ENCODE measurements around the gene THAP4. TPM values are rescaled to one million over a fixed set of nuclear protein-coding genes. Genes with fewer than 3 reads are reported as not detected.

THAP4 gene
- total and polyA plus RNA-seq, 2 of the 13 experiments (the other 11 are each of a cell fraction or from before 2014, with no cell fraction given) = 59.7 to 75.7 TPM

DNA sequence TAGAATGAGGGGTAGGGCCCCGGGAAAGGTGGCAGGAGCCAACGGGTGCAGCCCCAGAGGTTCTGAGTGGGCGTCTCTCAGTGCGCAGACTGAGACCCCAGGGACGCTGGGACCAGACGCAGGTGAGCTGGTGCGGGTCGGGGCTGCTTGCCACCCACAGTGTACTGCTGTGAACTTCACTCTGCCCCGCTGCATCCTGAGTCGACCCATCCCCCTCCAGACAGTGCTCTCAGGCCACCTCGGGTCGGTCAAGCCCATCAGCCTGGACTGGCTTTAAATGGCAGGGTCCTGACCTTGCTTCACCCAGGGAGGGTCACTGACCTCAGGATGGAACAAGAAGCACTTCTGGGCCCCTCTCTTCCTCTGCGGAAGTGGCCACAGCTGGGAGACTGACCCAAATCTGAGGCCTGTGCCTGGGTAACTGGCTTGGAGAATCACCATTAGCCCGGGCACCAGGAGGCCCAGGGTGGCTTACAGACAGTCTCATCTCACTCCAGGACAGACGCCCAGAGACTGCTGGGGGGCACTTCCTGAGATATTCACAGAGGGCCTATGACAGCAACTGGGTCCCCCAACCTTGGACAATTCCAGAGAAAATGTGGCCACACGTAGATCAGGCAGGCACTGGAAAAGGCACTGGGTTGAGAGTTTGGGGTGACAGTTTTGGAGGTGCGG, 102.1 kb downstream of the THAP4 start (continued):
- TF ChIP-seq, protein P1, sequence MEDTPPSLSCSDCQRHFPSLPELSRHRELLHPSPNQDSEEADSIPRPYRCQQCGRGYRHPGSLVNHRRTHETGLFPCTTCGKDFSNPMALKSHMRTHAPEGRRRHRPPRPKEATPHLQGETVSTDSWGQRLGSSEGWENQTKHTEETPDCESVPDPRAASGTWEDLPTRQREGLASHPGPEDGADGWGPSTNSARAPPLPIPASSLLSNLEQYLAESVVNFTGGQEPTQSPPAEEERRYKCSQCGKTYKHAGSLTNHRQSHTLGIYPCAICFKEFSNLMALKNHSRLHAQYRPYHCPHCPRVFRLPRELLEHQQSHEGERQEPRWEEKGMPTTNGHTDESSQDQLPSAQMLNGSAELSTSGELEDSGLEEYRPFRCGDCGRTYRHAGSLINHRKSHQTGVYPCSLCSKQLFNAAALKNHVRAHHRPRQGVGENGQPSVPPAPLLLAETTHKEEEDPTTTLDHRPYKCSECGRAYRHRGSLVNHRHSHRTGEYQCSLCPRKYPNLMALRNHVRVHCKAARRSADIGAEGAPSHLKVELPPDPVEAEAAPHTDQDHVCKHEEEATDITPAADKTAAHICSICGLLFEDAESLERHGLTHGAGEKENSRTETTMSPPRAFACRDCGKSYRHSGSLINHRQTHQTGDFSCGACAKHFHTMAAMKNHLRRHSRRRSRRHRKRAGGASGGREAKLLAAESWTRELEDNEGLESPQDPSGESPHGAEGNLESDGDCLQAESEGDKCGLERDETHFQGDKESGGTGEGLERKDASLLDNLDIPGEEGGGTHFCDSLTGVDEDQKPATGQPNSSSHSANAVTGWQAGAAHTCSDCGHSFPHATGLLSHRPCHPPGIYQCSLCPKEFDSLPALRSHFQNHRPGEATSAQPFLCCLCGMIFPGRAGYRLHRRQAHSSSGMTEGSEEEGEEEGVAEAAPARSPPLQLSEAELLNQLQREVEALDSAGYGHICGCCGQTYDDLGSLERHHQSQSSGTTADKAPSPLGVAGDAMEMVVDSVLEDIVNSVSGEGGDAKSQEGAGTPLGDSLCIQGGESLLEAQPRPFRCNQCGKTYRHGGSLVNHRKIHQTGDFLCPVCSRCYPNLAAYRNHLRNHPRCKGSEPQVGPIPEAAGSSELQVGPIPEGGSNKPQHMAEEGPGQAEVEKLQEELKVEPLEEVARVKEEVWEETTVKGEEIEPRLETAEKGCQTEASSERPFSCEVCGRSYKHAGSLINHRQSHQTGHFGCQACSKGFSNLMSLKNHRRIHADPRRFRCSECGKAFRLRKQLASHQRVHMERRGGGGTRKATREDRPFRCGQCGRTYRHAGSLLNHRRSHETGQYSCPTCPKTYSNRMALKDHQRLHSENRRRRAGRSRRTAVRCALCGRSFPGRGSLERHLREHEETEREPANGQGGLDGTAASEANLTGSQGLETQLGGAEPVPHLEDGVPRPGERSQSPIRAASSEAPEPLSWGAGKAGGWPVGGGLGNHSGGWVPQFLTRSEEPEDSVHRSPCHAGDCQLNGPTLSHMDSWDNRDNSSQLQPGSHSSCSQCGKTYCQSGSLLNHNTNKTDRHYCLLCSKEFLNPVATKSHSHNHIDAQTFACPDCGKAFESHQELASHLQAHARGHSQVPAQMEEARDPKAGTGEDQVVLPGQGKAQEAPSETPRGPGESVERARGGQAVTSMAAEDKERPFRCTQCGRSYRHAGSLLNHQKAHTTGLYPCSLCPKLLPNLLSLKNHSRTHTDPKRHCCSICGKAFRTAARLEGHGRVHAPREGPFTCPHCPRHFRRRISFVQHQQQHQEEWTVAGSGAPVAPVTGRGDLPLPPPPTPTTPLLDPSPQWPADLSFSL (CRISPR knock-in tag; IDR thresholded peaks at IDR 0.05) = no peak
- peak; percentile 48 for TF ChIP-seq ZNF883 (CRISPR knock-in tag; IDR thresholded peaks at IDR 0.05; ENCODE audit: not compliant biosample characterization)
- no peak for TF ChIP-seq KDM3A (CRISPR knock-in tag; IDR thresholded peaks at IDR 0.05; ENCODE audit: low read depth)
- no peak for TF ChIP-seq ZKSCAN8 (CRISPR knock-in tag; IDR thresholded peaks at IDR 0.05; ENCODE audit: borderline replicate concordance)
- TF ChIP-seq GATAD2A (CRISPR knock-in tag; IDR thresholded peaks at IDR 0.05) = peak; percentile 57; the same call in 1 of the 2 replicates
- peak; percentile 56; the same call in 1 of the 2 replicates for TF ChIP-seq ETV5 (CRISPR knock-in tag; IDR thresholded peaks at IDR 0.05; ENCODE audit: borderline replicate concordance)
- TF ChIP-seq ZNF75D (CRISPR knock-in tag; IDR thresholded peaks at IDR 0.05; ENCODE audit: borderline replicate concordance) = no peak
- TF ChIP-seq ZNF724P (CRISPR knock-in tag; IDR thresholded peaks at IDR 0.05; ENCODE audit: borderline replicate concordance) = no peak
- no peak for TF ChIP-seq GABPA (IDR thresholded peaks at IDR 0.05; ENCODE audit: low read depth, low read length)
- TF ChIP-seq GABPA (CRISPR knock-in tag; IDR thresholded peaks at IDR 0.05; ENCODE audit: low read depth) = peak; percentile 31; the same call in 1 of the 2 replicates
- TF ChIP-seq, protein P2, sequence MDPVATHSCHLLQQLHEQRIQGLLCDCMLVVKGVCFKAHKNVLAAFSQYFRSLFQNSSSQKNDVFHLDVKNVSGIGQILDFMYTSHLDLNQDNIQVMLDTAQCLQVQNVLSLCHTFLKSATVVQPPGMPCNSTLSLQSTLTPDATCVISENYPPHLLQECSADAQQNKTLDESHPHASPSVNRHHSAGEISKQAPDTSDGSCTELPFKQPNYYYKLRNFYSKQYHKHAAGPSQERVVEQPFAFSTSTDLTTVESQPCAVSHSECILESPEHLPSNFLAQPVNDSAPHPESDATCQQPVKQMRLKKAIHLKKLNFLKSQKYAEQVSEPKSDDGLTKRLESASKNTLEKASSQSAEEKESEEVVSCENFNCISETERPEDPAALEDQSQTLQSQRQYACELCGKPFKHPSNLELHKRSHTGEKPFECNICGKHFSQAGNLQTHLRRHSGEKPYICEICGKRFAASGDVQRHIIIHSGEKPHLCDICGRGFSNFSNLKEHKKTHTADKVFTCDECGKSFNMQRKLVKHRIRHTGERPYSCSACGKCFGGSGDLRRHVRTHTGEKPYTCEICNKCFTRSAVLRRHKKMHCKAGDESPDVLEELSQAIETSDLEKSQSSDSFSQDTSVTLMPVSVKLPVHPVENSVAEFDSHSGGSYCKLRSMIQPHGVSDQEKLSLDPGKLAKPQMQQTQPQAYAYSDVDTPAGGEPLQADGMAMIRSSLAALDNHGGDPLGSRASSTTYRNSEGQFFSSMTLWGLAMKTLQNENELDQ (CRISPR knock-in tag; IDR thresholded peaks at IDR 0.05; ENCODE audit: borderline replicate concordance) = 0 out of 2 replicates have a peak, but pooled peaks have one; percentile 13
- TF ChIP-seq, protein P3, sequence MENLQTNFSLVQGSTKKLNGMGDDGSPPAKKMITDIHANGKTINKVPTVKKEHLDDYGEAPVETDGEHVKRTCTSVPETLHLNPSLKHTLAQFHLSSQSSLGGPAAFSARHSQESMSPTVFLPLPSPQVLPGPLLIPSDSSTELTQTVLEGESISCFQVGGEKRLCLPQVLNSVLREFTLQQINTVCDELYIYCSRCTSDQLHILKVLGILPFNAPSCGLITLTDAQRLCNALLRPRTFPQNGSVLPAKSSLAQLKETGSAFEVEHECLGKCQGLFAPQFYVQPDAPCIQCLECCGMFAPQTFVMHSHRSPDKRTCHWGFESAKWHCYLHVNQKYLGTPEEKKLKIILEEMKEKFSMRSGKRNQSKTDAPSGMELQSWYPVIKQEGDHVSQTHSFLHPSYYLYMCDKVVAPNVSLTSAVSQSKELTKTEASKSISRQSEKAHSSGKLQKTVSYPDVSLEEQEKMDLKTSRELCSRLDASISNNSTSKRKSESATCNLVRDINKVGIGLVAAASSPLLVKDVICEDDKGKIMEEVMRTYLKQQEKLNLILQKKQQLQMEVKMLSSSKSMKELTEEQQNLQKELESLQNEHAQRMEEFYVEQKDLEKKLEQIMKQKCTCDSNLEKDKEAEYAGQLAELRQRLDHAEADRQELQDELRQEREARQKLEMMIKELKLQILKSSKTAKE (CRISPR knock-in tag; IDR thresholded peaks at IDR 0.05; ENCODE audit: borderline replicate concordance) = peak; percentile 93
- no peak for TF ChIP-seq TMF1 (CRISPR knock-in tag; IDR thresholded peaks at IDR 0.05; ENCODE audit: low read depth)
- TF ChIP-seq, protein P4, sequence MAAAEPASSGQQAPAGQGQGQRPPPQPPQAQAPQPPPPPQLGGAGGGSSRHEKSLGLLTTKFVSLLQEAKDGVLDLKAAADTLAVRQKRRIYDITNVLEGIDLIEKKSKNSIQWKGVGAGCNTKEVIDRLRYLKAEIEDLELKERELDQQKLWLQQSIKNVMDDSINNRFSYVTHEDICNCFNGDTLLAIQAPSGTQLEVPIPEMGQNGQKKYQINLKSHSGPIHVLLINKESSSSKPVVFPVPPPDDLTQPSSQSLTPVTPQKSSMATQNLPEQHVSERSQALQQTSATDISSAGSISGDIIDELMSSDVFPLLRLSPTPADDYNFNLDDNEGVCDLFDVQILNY (CRISPR knock-in tag; conservative IDR thresholded peaks at IDR 0.05) = no peak
- TF ChIP-seq SOX6 (IDR thresholded peaks at IDR 0.05) = no peak
- peak; percentile 36; the same call in 1 of the 2 replicates for TF ChIP-seq SOX6 (CRISPR knock-in tag; IDR thresholded peaks at IDR 0.05)
